Amygdala (tissue), 56 donors: ENCODE data around the gene CDNF.

Experiments used
- DNase-seq, 56 donors: peaks; one replicate each; lab custom pipeline; 2025; lab: John Stamatoyannopoulos, UW

The CDNF gene

GRCh38 chr10:14801723-14802122 lies 36.1 kb downstream of the CDNF start:
- DNase-seq, result no peak

- no peak for DNase-seq
These were observed 37.4 kb downstream of the CDNF start for GRCh38 chr10:14800397-14800796.

DNA sequence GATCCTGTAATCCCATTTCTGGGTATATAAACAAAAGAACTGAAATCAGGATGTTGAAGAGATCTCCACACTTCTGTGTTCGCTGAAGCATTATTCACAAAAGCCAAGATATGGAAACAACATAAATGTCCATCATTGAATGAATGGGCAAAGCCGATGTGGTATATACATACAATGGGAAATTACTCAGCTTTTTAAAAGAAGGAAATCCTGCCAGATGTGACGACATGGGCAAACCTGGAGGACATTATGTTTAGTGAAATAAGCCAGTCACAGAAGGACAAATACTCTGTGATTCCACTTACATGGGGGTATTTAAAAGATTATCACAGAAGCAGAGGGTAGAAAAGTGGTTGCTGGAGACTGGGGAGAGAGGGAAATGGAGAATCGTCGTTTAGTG lies 39.2 kb downstream of the CDNF start:
- DNase-seq, result no peak

GRCh38 chr10:14787938-14788337 lies 49.9 kb downstream of the CDNF start:
- no peak for DNase-seq

- DNase-seq, result no peak
These were observed 53.3 kb downstream of the CDNF start for GRCh38 chr10:14784459-14785055.

DNA sequence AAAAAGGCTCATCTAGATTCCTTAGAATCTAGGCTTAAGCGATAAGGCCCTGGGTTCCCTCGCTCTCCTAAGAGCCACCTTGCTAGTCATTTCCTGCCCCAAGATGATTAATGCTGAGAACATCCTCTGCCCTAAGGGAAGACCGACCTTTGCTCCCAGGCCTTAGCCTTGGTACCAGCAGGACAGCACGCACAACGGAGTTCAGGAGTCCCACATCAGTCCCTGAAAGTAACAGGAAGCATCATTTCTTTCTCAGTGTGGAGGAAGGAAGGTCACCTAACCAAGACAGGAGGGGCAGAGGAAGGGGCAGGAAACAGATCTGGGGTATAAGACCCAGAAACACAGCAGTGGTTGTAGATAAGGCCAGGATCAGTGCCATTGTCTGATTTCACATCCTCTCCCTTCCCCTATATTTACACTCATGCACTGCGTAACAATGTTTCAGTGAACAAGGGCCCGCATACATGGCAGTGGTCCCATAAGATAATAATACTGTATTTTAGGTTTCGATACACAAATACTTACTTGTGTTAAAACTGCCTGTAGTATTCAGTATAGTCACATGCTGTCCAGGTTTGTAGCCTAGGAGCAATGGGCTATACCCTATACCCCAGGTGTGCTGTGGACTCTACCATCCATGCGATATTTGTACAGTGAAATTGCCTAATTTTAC lies 55.0 kb downstream of the CDNF start:
- DNase-seq, result no peak

GRCh38 chr10:14781763-14782162 lies 56.1 kb downstream of the CDNF start:
- no peak for DNase-seq

- no peak for DNase-seq
These were observed 58.7 kb downstream of the CDNF start for GRCh38 chr10:14779001-14779651.

DNA sequence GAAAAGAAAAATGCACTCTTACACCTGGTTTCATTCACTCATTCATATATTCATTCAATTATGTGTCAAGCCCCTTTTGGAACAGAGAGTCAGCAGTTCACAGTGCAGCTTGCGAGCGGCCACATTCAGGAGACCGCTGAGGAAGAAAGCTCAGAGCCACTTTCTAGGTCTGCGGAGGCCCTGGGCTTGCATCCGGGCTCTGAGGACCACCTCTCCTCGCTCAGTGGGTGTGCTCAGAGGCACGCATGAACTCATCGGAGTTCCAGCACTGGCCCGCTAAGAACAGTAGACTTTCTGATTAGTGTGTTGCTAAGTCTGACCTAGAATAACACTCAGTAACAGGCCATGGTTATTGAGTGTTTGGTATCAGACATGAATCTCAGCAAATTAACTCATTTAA lies 61.3 kb downstream of the CDNF start:
- no peak for DNase-seq

DNA sequence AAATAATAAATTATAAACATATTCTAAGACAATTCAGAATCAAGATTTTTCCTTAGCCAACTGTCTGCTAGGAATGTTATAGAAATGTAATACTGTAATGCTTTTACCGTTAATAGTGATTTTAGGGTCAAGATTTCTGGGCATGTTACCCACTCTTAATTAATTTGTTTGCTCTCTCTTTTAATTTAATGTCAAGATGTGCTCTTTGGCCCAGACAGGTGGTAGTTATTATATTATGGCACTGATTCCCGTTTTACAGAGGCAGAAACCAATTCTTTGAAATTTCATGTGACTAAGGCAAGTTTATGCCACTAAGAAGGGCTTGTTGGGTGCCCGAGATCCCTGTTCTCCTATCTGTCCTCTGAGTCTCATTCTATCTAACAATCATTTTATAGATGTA lies 62.2 kb downstream of the CDNF start:
- no peak for DNase-seq

DNA sequence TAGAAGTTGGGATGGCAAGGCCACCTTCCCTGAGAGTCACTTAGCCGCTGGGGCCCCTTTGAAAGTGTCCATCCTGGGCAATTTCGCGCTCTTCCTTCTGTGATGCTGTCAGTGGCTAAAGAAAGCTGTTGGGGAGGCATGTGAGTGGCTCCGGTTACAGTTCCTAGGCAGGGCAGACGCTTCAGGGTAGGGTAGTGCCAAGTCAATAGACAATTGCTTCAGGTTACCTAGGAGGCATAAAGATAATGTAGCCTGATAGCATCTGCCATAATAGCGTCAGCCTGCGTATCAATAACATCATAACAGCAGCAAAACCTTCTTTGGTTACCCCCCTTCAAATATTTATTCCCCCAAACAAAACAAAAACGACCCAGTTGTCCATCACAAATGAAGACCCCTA lies 63.0 kb downstream of the CDNF start, which contains the start of gene FAM107B:
Gene FAM107B, minus strand, starts transcription at position 101 of the 400 bp plus-strand sequence. CDS start 234 bp downstream, outside the sequence.
- DNase-seq, result no peak

- no peak for DNase-seq
These were observed 63.6 kb downstream of the CDNF start for GRCh38 chr10:14774214-14774580.

GRCh38 chr10:14773551-14774213 lies 64.2 kb downstream of the CDNF start:
- no peak for DNase-seq

DNA sequence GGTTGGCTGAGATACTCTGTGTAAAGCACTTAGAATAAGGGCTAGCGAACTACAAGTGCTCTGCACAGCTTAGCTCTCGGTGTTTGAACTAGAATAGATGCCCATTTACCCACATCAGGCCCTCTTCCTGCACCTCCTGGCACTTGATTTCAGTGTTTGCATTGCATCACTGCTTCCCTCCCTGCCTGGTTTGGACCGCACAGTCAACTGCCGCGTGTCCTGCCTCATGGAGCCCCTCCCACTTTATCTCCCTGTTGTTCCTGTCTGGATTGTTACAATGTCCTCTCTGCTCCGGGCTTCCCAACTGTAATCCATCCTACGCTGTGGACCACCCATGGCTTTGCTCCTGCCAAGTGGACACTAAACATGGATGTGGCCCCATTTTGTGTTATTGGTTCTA lies 65.4 kb downstream of the CDNF start:
- no peak for DNase-seq

DNA sequence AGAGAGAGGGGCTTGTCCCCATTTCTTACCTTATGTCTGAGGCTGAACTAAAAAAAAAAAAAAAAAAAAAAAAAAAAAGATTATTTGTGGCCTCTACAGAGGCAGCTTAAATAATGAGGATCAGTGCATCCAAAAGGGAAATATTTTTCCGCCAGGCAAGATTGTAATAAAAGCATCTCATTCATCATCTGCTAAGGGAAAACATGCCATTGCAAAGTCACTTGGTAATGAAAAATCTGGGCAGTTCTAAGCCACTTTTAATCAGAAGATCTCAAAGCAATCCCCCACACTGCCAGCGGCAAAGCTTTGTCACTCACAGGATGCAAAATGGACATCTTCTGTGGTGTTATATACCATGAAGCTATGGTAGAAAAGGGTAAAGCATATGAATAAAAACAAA lies 66.9 kb downstream of the CDNF start:
- DNase-seq, result no peak
